ENCODE measurements around the gene GGT6. TPM values are rescaled to one million over a fixed set of nuclear protein-coding genes. Genes with fewer than 3 reads are reported as not detected.

The GGT6 gene
- total and polyA plus RNA-seq, 4 donors = 0.15 TPM; not detected in 3

- no peak for DNase-seq (ENCODE audit: low read depth in 4 of 6, low spot score in 6 of 6)
- Histone ChIP-seq H3K36me3 (ENCODE audit: control insufficient read depth, insufficient read depth, low read length) (peaks cover 100% of the 10 kb centered on the region), H3K4me1 (ENCODE audit: control insufficient read depth, insufficient read depth, low read length) (peaks cover 43% of the 10 kb centered on the region), H3K9me3 (ENCODE audit: control insufficient read depth, insufficient read depth, low read length) (no peaks in the 10 kb centered on the region), H3K27ac (ENCODE audit: low read depth, low read length) (no peak overlapping the region), H3K4me3 (ENCODE audit: low read depth, low read length) (no peak overlapping the region), H3K27me3 (ENCODE audit: control insufficient read depth, insufficient read depth, low read length) (no peaks in the 10 kb centered on the region)
- WGBS (ENCODE audit: insufficient coverage) = 95% methylated on average over 14 of the region's 14 CpGs
Measured at GRCh38 chr17:4542003-4542725, 18.2 kb downstream of the GGT6 start.

DNA sequence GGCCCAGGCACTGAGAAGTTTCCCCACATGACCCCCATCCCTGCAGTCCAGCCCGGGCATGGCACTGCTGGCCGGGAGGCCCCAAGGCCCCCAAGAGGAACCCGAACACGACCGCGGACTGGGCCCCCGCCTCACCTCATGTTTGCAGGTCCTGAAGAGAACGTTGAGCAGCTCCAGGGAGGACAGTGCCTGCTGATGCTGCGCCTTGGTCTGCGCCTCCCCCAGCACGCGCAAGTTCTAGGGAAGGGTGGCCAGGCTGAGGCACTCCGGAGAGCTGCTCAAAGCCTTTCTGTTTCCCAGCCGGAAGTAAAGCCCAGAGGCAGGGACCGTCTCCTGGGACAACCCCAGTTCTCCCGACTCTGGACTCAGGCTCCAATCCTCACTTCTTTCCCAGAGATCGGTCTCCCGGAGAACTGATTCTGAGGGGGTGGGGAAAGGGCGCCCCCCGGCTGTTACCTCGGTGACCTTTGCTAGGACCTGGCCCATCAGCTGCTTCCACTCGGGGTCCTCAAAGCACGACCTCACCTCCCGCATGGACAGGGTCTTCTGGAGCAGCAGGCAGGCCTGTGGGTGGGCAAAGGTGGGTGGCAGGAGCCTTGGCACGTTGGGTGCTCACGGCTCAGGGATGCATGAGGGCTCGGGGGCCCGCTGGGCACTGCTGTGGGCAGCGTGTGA lies 18.9 kb downstream of the GGT6 start:
- Histone ChIP-seq H3K4me3 (ENCODE audit: low read depth, low read length) (no peak overlapping the region), H3K27me3 (ENCODE audit: control insufficient read depth, insufficient read depth, low read length) (no peaks in the 10 kb centered on the region), H3K9me3 (ENCODE audit: control insufficient read depth, insufficient read depth, low read length) (no peaks in the 10 kb centered on the region), H3K27ac (ENCODE audit: low read depth, low read length) (no peak overlapping the region), H3K4me1 (ENCODE audit: control insufficient read depth, insufficient read depth, low read length) (peaks cover 50% of the 10 kb centered on the region), H3K36me3 (ENCODE audit: control insufficient read depth, insufficient read depth, low read length) (peaks cover 100% of the 10 kb centered on the region)
- no peak for DNase-seq (ENCODE audit: low read depth in 4 of 6, low spot score in 6 of 6)
- WGBS (ENCODE audit: insufficient coverage) = 84% methylated on average over 21 of the region's 29 CpGs

- no peak overlapping the region for H3K27ac ChIP-seq (ENCODE audit: low read depth, low read length)
- peaks cover 56% of the 10 kb centered on the region for H3K4me1 ChIP-seq (ENCODE audit: control insufficient read depth, insufficient read depth, low read length)
- no peak overlapping the region for H3K4me3 ChIP-seq (ENCODE audit: low read depth, low read length)
- DNase-seq (ENCODE audit: low read depth in 4 of 6, low spot score in 6 of 6) = no peak
- 85% methylated on average over 15 of the region's 15 CpGs for whole genome bisulfite sequencing (ENCODE audit: insufficient coverage)
- H3K27me3 ChIP-seq (ENCODE audit: control insufficient read depth, insufficient read depth, low read length) = no peaks in the 10 kb centered on the region
- peaks cover 100% of the 10 kb centered on the region for H3K36me3 ChIP-seq (ENCODE audit: control insufficient read depth, insufficient read depth, low read length)
- no peaks in the 10 kb centered on the region for H3K9me3 ChIP-seq (ENCODE audit: control insufficient read depth, insufficient read depth, low read length)
Measured at GRCh38 chr17:4540687-4541327, 19.6 kb downstream of the GGT6 start.

- H3K4me1 ChIP-seq (ENCODE audit: control insufficient read depth, insufficient read depth, low read length) = peaks cover 62% of the 10 kb centered on the region
- H3K4me3 ChIP-seq (ENCODE audit: low read depth, low read length) = no peak overlapping the region
- 79% methylated on average over 13 of the region's 14 CpGs for WGBS (ENCODE audit: insufficient coverage)
- H3K27me3 ChIP-seq (ENCODE audit: control insufficient read depth, insufficient read depth, low read length) = no peaks in the 10 kb centered on the region
- no peaks in the 10 kb centered on the region for H3K9me3 ChIP-seq (ENCODE audit: control insufficient read depth, insufficient read depth, low read length)
- H3K27ac ChIP-seq (ENCODE audit: low read depth, low read length) = no peak overlapping the region
- peaks cover 99% of the 10 kb centered on the region for H3K36me3 ChIP-seq (ENCODE audit: control insufficient read depth, insufficient read depth, low read length)
- DNase-seq (ENCODE audit: low read depth in 4 of 6, low spot score in 6 of 6) = no peak
Measured at GRCh38 chr17:4540224-4540651, 20.1 kb downstream of the GGT6 start.

- Histone ChIP-seq H3K27me3 (ENCODE audit: control insufficient read depth, insufficient read depth, low read length) (no peaks in the 10 kb centered on the region), H3K4me3 (ENCODE audit: low read depth, low read length) (no peak overlapping the region), H3K36me3 (ENCODE audit: control insufficient read depth, insufficient read depth, low read length) (peaks cover 99% of the 10 kb centered on the region), H3K4me1 (ENCODE audit: control insufficient read depth, insufficient read depth, low read length) (peaks cover 67% of the 10 kb centered on the region), H3K9me3 (ENCODE audit: control insufficient read depth, insufficient read depth, low read length) (no peaks in the 10 kb centered on the region), H3K27ac (ENCODE audit: low read depth, low read length) (no peak overlapping the region)
- WGBS (ENCODE audit: insufficient coverage) = 94% methylated on average over 26 of the region's 26 CpGs
- DNase-seq (ENCODE audit: low read depth in 4 of 6, low spot score in 6 of 6) = no peak
Measured at GRCh38 chr17:4539576-4540223, 20.7 kb downstream of the GGT6 start.

- H3K36me3 ChIP-seq (ENCODE audit: control insufficient read depth, insufficient read depth, low read length) = peaks cover 99% of the 10 kb centered on the region
- H3K4me3 ChIP-seq (ENCODE audit: low read depth, low read length) = no peak overlapping the region
- 67% methylated on average over 3 of the region's 8 CpGs for WGBS (ENCODE audit: insufficient coverage)
- H3K27me3 ChIP-seq (ENCODE audit: control insufficient read depth, insufficient read depth, low read length) = no peaks in the 10 kb centered on the region
- peaks cover 74% of the 10 kb centered on the region for H3K4me1 ChIP-seq (ENCODE audit: control insufficient read depth, insufficient read depth, low read length)
- H3K27ac ChIP-seq (ENCODE audit: low read depth, low read length) = no peak overlapping the region
- no peaks in the 10 kb centered on the region for H3K9me3 ChIP-seq (ENCODE audit: control insufficient read depth, insufficient read depth, low read length)
- no peak for DNase-seq (ENCODE audit: low read depth in 4 of 6, low spot score in 6 of 6)
Measured at GRCh38 chr17:4539025-4539424, 21.4 kb downstream of the GGT6 start.

DNA sequence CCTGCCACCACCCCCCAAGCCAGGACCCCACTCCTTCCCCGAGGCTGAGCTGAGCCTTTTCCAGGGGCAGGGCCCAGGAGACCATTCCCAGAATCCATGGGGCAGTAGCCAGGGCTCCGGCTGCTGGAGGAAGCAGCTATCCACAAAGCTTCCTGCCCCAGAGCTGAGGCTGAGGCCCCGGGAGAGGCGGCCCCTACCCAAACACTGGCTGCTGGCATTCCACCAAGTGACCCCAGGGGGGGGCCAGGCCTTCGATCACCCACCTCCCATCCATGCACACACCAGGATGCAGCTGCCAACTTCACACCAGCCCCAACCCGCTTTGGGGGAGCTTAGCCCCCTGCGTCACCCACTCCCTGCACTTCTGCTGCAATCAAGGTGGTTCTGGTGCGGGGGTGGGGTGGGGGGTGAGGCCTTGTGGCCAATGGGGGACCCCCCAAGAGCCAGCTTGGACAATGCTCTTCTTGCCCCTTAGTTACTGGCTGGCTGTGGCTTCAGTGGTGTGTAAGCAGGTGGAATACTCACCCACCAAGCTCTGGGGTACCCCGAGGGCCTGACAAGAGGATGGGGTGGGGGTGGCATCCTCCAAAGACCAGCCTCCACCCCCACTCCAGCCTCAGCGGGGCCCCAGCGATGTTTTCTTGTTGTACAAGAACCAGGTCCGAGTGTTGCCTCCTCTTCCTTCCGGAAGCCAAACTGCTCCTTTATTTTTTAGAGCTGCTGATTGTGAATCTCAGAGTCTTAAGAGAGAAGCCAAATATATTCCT lies 22.0 kb downstream of the GGT6 start:
- DNase-seq (ENCODE audit: low read depth in 4 of 6, low spot score in 6 of 6) = no peak
- H3K9me3 ChIP-seq (ENCODE audit: control insufficient read depth, insufficient read depth, low read length) = no peaks in the 10 kb centered on the region
- peaks cover 80% of the 10 kb centered on the region for H3K4me1 ChIP-seq (ENCODE audit: control insufficient read depth, insufficient read depth, low read length)
- 45% methylated on average over 5 of the region's 13 CpGs for WGBS (ENCODE audit: insufficient coverage)
- no peak overlapping the region for H3K27ac ChIP-seq (ENCODE audit: low read depth, low read length)
- H3K4me3 ChIP-seq (ENCODE audit: low read depth, low read length) = no peak overlapping the region
- H3K27me3 ChIP-seq (ENCODE audit: control insufficient read depth, insufficient read depth, low read length) = no peaks in the 10 kb centered on the region
- peaks cover 99% of the 10 kb centered on the region for H3K36me3 ChIP-seq (ENCODE audit: control insufficient read depth, insufficient read depth, low read length)

- Histone ChIP-seq H3K4me3 (ENCODE audit: low read depth, low read length) (no peak overlapping the region), H3K4me1 (ENCODE audit: control insufficient read depth, insufficient read depth, low read length) (peaks cover 88% of the 10 kb centered on the region), H3K36me3 (ENCODE audit: control insufficient read depth, insufficient read depth, low read length) (peaks cover 99% of the 10 kb centered on the region), H3K27me3 (ENCODE audit: control insufficient read depth, insufficient read depth, low read length) (no peaks in the 10 kb centered on the region), H3K27ac (ENCODE audit: low read depth, low read length) (no peak overlapping the region), H3K9me3 (ENCODE audit: control insufficient read depth, insufficient read depth, low read length) (no peaks in the 10 kb centered on the region)
- 66% methylated on average over 19 of the region's 19 CpGs for WGBS (ENCODE audit: insufficient coverage)
- no peak for DNase-seq (ENCODE audit: low read depth in 4 of 6, low spot score in 6 of 6)
Measured at GRCh38 chr17:4537451-4538235, 22.7 kb downstream of the GGT6 start.
